CD4-positive, alpha-beta T cell (primary cell): ENCODE results near the gene CYBA. TPM values are rescaled to one million over a fixed set of nuclear protein-coding genes. Genes with fewer than 3 reads are reported as not detected.
"Not testable (repeated sequence)": the region's sequence is repeated elsewhere in the genome, so short reads cannot be mapped to it uniquely, and the experiment has no call there.

Source experiments
- ATAC-seq: fragments of 200-7000 bp; cut with Tn5 transposase; one replicate; pipeline ENCODE4 v1.10.0; 2022; ENCODE audit warnings: mild to moderate bottlenecking; ENCODE audit not compliant: poor library complexity
- CTCF ChIA-PET: fragments of 350-600 bp; sonication (Branson Sonifier 250); formaldehyde crosslinking; loops from one replicate; lab custom pipeline; 2021; ENCODE audit warnings: antibody characterized with exemption, inconsistent platforms; lab: Charles Lee
- POLR2A ChIA-PET: fragments of 350-600 bp; sonication (Branson Sonifier 250); formaldehyde crosslinking; loops from one replicate; lab custom pipeline; 2021; ENCODE audit warnings: antibody characterized with exemption, inconsistent platforms; lab: Charles Lee
- DNase-seq, 14 experiments: peaks; one replicate each; pipeline ENCODE4 v3.0.0-alpha.2; 2013 to 2020; ENCODE audit warnings: mixed read lengths in 2 of 14
- H3K27ac ChIP-seq, 2 donors: one replicate each; pipeline versions ENCODE4 v1.5.1 to v1.7.0; 2013; ENCODE audit warnings: low read length in 2 of 2, low read depth in 1 of 2, mild to moderate bottlenecking in 1 of 2
- H3K27me3 ChIP-seq, 2 experiments: 1 replicate in 1 of 2; 2 replicates in 1 of 2; pipeline versions ENCODE4 v1.6.1 to v1.7.0; 2013; ENCODE audit warnings: low read length in 2 of 2, control low read depth in 1 of 2, mild to moderate bottlenecking in 1 of 2, moderate library complexity in 1 of 2; ENCODE audit not compliant: insufficient read depth in 2 of 2, control insufficient read depth in 1 of 2
- H3K36me3 ChIP-seq: one replicate; pipeline ENCODE4 v1.6.1; 2013; ENCODE audit warnings: low read length, control low read depth; ENCODE audit not compliant: insufficient read depth
- H3K4me1 ChIP-seq: one replicate; pipeline ENCODE4 v1.6.1; 2013; ENCODE audit warnings: low read length, control low read depth; ENCODE audit not compliant: insufficient read depth
- H3K4me3 ChIP-seq: one replicate; pipeline ENCODE4 v1.5.1; 2013; ENCODE audit warnings: mild to moderate bottlenecking, low read length, moderate library complexity
- H3K9me3 ChIP-seq, 2 experiments: 1 replicate in 1 of 2; 2 replicates in 1 of 2; pipeline versions ENCODE4 v1.6.1 to v1.7.0; 2013; ENCODE audit warnings: low read length in 2 of 2, mild to moderate bottlenecking in 2 of 2, control low read depth in 1 of 2, moderate library complexity in 1 of 2; ENCODE audit not compliant: control insufficient read depth in 1 of 2, insufficient read depth in 1 of 2
- H3K27ac Mint-ChIP-seq: one replicate; pipeline ENCODE4 v1.8.0; 2020; ENCODE audit warnings: mixed read lengths
- H3K27me3 Mint-ChIP-seq: one replicate; pipeline ENCODE4 v1.8.0; 2021; ENCODE audit warnings: mixed read lengths
- H3K36me3 Mint-ChIP-seq: one replicate; pipeline ENCODE4 v1.8.0; 2021; ENCODE audit warnings: low read depth, mixed read lengths
- H3K4me1 Mint-ChIP-seq: one replicate; pipeline ENCODE4 v1.8.0; 2021; ENCODE audit warnings: low read depth, mixed read lengths
- H3K4me3 Mint-ChIP-seq: one replicate; pipeline ENCODE4 v1.8.0; 2020; ENCODE audit warnings: mild to moderate bottlenecking, mixed read lengths
- H3K9me3 Mint-ChIP-seq: one replicate; pipeline ENCODE4 v1.8.0; 2020; ENCODE audit warnings: mixed read lengths
- intact Hi-C, 2 experiments: fragments of 100-400 bp; cut with DNase I in 1 of 2; cut with micrococcal nuclease in 1 of 2; formaldehyde crosslinking; loops; one replicate each; pipeline versions ENCODE4 v1.15.1 to v1.9.0; 2023 to 2025; cut with DNase I, micrococcal nuclease
- total RNA-seq, 174 experiments: library from RNA in 2 of 174; stranded (reverse) in 2 of 174; gene quantifications; one replicate each; pipeline ENCODE4 v1.2.3 and lab custom pipeline; 2021 to 2026
- TF ChIP-seq, protein P1 (sequence below): fragments of 200-600 bp; IDR thresholded peaks from one replicate; pipeline ENCODE4 v1.8.0; 2022; ENCODE audit warnings: antibody characterized with exemption, mild to moderate bottlenecking

CYBA gene
- total RNA-seq, 2 experiments from 2014 or later, result 292 to 294 TPM

DNA sequence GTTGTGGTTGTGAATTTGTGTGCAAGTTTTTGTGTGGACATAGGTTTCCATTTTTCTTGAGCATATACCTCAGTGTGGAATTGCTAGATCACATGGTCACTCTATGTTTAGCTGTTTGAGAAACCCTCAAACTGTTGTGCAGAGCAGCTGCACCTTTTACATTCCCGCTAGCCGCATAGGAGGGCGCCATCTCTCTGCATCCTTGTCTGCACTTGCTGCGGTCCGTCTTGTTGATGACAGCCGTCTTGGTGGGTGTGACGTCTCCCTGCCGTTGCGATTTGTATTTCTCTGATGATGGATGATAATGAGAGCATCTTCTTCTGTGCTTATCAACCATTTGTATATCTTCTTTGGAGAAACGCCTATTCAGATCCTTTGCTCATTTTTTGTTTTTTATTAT lies 37.6 kb downstream of the CYBA start:
- DNase-seq (no peak), ATAC-seq (no peak)
- Histone ChIP-seq H3K4me3 (no peak overlapping the region), H3K27ac (no peak overlapping the region), H3K4me1 (no peaks in the 10 kb centered on the region), H3K9me3 (no peaks in the 10 kb centered on the region), H3K27me3 (no peaks in the 10 kb centered on the region), H3K36me3 (peaks cover 62% of the 10 kb centered on the region)
- Mint-ChIP-seq H3K4me1 (peaks cover 9% of the 10 kb centered on the region), H3K27me3 (no peaks in the 10 kb centered on the region), H3K36me3 (peaks cover 80% of the 10 kb centered on the region), H3K9me3 (no peaks in the 10 kb centered on the region), H3K27ac (no peak overlapping the region), H3K4me3 (no peak overlapping the region)
- ChIA-PET POLR2A (no interaction called here), CTCF (no interaction called here)
- intact Hi-C loops, result no loop called here
- TF ChIP-seq, protein P1, sequence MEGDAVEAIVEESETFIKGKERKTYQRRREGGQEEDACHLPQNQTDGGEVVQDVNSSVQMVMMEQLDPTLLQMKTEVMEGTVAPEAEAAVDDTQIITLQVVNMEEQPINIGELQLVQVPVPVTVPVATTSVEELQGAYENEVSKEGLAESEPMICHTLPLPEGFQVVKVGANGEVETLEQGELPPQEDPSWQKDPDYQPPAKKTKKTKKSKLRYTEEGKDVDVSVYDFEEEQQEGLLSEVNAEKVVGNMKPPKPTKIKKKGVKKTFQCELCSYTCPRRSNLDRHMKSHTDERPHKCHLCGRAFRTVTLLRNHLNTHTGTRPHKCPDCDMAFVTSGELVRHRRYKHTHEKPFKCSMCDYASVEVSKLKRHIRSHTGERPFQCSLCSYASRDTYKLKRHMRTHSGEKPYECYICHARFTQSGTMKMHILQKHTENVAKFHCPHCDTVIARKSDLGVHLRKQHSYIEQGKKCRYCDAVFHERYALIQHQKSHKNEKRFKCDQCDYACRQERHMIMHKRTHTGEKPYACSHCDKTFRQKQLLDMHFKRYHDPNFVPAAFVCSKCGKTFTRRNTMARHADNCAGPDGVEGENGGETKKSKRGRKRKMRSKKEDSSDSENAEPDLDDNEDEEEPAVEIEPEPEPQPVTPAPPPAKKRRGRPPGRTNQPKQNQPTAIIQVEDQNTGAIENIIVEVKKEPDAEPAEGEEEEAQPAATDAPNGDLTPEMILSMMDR, result no peak

DNA sequence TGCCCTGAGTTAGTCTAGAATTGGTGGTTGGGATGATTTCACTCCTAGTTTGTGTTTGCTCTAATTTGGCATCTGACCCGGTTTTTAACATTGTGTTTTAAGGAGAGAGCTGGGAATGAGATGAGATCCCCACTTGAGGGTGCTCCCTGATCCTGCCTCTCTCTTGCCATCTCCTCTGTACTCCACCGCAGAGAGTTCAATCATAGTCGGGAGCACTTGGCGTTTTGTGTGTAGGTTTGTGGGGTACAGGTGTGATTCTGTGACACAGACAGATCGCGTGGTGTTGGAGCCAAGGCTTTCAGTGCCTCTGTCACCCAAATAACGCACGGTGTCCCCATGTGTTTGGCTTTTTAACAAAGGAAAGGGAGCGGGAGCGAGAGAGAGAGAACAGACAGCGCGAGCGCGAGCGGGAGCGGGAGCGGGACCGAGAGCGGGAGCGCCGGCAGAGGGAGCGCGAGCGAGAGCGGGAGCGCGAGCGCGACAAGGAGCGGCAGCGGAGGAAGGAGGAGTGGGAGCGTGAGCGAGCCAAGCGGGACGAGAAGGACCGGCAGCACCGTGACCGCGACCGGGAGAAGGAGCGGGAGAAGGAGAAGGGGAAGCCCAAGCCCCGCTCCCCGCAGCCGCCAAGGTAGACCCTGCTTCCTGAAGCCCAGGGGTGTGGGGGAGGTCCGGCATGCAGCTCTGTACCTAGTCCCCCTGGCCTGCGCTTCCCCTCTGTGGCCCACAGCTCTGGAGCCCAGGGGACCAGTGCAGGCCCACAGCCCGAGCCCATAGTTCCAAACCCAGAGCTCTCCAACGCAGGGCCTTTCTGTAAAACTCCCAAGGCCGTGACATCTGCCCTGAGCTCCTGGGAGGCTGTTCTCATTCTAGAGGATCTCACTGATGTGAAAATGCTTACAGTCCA lies 39.7 kb downstream of the CYBA start:
- peaks cover 63% of the 10 kb centered on the region for H3K36me3 ChIP-seq
- H3K9me3 ChIP-seq, result no peaks in the 10 kb centered on the region
- ATAC-seq, result no peak
- no peaks in the 10 kb centered on the region for H3K27me3 Mint-ChIP-seq
- DNase-seq, result no peak
- no peak overlapping the region for H3K4me3 Mint-ChIP-seq
- no peak overlapping the region for H3K4me3 ChIP-seq
- no peak overlapping the region for H3K27ac ChIP-seq
- peaks cover 9% of the 10 kb centered on the region for H3K4me1 Mint-ChIP-seq
- TF ChIP-seq, protein P1, result no peak
- H3K27ac Mint-ChIP-seq, result no peak overlapping the region
- H3K4me1 ChIP-seq, result no peaks in the 10 kb centered on the region
- POLR2A ChIA-PET, result no interaction called here
- H3K9me3 Mint-ChIP-seq, result no peaks in the 10 kb centered on the region
- CTCF ChIA-PET, result interaction anchor here (1.6 kb wide), 1 partner anchor 70 kb away, joined by 3 read pairs; no protein-coding TSS in a partner anchor
- intact Hi-C loops, result no loop called here
- H3K27me3 ChIP-seq, result no peaks in the 10 kb centered on the region
- H3K36me3 Mint-ChIP-seq, result peaks cover 78% of the 10 kb centered on the region

DNA sequence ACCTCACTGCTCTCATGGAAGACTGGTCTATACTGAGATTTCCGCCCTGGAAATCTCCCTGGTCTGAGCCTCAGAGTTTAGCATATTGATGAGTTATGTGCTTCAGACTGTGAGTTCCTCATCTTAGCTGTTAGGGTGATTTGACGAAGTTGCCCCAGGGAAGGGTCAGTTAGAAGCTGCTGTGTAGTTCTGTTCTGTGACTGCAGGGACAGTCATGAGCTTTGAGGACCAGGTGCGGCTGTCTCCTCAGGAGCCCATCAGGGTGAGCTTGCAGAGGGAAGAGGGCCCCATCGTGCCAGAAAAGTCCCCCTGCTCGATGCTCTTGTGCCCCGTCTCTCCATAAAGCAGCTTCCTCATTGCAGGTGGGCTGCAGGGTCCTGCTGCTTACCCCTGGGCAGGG lies 40.8 kb downstream of the CYBA start:
- CTCF ChIA-PET, result no interaction called here
- Mint-ChIP-seq H3K36me3 (peaks cover 78% of the 10 kb centered on the region), H3K4me1 (peaks cover 9% of the 10 kb centered on the region), H3K27me3 (no peaks in the 10 kb centered on the region), H3K9me3 (no peaks in the 10 kb centered on the region), H3K27ac (no peak overlapping the region), H3K4me3 (no peak overlapping the region)
- H3K9me3 ChIP-seq, result no peaks in the 10 kb centered on the region
- no peaks in the 10 kb centered on the region for H3K4me1 ChIP-seq
- no peak for ATAC-seq
- H3K27ac ChIP-seq, result no peak overlapping the region
- H3K27me3 ChIP-seq, result no peaks in the 10 kb centered on the region
- intact Hi-C loops, result no loop called here
- POLR2A ChIA-PET, result no interaction called here
- TF ChIP-seq, protein P1, result no peak
- H3K4me3 ChIP-seq, result no peak overlapping the region
- no peak for DNase-seq
- H3K36me3 ChIP-seq, result peaks cover 63% of the 10 kb centered on the region

DNA sequence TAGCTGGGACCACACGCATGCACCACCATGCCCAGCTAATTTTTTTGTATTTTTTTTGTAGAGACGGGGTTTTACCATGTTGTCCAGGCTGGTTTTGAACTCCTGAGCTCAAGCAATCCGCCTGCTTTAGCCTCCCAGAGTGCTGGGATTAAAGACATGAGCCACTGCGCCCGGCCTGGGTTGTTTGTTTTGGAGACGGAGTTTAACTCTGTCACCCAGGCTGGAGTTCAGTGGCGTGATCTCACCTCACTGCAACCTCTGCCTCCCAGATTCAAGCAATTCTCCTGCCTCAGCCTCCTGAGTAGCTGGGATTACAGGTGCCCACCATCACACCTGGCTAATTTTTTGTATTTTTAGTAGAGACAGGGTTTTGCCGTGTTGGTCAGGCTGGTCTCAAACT lies 41.4 kb downstream of the CYBA start:
- H3K9me3 ChIP-seq, ATAC-seq, H3K9me3 Mint-ChIP-seq, H3K27ac ChIP-seq, H3K27me3 Mint-ChIP-seq, H3K4me3 Mint-ChIP-seq, H3K27me3 ChIP-seq, POLR2A ChIA-PET, CTCF ChIA-PET, H3K4me1 Mint-ChIP-seq, intact Hi-C loops, H3K4me1 ChIP-seq, DNase-seq, H3K4me3 ChIP-seq, H3K27ac Mint-ChIP-seq: not testable (repeated sequence)
- H3K36me3 Mint-ChIP-seq, result peaks cover 78% of the 10 kb centered on the region
- peaks cover 63% of the 10 kb centered on the region for H3K36me3 ChIP-seq
